HG02798 (cell line): ENCODE results near the gene SLC12A8.

Experiments used
- ATAC-seq: cut with Tn5 transposase; IDR thresholded peaks from one replicate; pipeline ENCODE4 v1.9.1; 2021; ENCODE audit warnings: mild to moderate bottlenecking; ENCODE audit not compliant: unreplicated experiment, poor library complexity

The SLC12A8 gene, protein sequence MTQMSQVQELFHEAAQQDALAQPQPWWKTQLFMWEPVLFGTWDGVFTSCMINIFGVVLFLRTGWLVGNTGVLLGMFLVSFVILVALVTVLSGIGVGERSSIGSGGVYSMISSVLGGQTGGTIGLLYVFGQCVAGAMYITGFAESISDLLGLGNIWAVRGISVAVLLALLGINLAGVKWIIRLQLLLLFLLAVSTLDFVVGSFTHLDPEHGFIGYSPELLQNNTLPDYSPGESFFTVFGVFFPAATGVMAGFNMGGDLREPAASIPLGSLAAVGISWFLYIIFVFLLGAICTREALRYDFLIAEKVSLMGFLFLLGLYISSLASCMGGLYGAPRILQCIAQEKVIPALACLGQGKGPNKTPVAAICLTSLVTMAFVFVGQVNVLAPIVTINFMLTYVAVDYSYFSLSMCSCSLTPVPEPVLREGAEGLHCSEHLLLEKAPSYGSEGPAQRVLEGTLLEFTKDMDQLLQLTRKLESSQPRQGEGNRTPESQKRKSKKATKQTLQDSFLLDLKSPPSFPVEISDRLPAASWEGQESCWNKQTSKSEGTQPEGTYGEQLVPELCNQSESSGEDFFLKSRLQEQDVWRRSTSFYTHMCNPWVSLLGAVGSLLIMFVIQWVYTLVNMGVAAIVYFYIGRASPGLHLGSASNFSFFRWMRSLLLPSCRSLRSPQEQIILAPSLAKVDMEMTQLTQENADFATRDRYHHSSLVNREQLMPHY

DNA sequence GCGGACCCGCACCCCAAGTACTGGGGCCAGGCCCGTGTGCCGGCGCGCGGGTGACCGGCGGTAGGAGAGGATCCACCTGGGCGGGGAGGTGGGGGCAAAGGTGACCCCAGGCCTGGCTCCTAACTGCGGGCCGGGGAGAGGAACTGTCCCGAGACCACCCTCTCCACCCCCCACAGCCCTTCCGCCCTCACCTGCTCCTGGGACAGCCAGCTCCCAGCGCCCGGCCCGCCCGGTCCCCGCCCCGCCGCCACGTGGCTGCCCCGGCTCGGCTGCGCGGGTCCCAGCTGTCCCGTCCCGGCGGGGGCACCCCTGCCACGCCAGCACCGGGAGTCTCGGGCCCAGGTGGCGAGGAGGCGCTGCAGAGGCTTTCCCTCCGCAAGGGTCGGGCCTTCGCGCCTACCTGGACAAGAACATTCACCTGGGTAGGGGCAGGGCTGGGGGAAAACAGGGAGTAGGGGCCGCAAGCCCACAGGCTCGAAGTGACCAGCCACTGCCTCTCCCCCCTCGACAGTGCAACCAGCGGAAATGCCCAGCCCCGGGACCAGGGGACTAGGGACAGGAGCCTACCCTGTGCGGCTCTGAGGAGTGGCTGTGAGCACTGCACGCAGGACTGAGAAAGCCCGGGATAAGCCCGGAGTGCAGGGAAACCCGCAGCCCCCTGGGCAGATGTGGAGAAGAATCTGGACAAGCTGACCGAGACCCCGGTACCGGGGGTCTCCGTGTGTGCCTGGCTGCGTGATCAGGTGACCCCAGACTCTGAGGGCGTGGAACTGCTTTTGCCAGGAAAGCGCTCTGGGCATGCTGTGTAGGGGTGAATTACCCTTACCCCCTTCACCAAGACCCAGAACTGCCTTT, at the start of gene SLC12A8:
SLC12A8 (minus strand) TSS at position 240 of the 855 bp plus-strand sequence. CDS start 1,399 bp downstream, outside the sequence.
- ATAC-seq = no peak

DNA sequence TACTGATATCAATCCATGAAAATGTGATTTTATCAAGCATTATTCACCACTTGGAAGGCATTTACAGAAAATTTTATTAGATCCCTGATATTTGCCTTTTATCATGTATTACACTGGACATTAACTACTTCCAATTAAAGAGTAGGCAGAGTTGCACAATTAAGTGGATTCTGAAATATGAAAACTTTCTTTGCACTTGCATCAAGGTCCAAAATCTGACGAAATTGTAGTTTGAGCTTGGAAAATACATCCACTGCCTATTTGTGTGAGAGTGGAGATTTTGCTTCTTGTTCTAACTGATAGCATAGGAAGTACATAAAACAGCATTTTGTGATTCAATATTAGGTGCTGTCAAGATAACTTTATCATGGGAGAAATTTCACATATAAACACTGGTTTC, 49.6 kb upstream of the SLC12A8 start:
- no peak for ATAC-seq

DNA sequence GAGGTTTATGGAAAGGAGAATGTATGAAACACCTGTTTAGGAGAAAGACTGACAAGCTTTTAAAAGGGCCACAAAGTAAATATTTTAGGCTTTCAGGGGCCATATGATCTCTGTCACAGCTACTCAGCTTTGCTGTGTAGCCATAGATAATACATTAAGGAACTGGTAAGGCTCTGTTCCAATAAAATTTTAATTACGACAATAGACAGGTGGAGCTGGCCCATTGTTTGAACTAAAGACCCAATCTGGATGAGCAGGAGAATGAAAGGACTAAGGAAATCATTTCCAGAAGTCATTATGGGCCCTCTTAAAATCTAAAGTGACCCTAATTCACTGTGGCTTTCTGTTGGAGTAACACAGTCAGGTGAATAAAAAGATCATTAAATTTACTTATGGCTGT, 48.5 kb upstream of the SLC12A8 start:
- ATAC-seq = no peak

DNA sequence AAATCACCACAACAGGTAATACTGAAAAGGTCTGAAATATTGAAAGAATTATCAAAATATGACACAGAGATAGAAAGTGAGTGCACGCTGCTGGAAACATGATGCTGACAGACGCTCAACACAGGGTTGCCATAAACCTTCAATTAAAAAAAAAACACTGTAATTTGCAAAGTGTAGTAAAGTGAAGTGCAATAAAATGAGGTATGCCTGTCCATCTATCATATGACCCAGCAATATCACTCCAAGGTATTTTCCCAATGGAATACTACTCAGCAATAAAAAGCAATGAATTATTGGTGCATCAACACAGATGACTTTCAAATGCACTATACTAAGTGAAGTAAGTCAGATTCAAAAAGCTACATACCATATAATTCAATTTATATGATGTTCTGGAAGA, 47.6 kb upstream of the SLC12A8 start:
- ATAC-seq = no peak

DNA sequence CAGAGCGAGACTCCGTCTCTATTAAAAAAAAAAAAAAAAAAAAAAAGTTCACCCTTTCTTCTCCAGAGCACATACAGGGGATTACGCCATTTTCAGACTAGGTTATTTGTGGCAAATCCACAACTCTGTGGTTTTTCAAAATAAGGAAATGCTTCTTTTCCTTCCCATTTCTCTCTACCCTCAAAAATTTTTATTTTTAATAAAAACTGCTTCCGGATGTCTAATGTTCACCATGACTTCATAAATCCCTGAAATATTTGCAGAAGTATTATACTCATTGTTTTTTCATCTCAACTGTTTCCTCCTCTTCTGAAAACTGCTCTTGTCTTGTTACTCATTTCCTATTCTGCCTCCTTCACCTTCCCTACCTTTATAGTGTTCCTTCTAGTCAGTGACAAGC, 45.0 kb upstream of the SLC12A8 start:
- ATAC-seq = no peak

DNA sequence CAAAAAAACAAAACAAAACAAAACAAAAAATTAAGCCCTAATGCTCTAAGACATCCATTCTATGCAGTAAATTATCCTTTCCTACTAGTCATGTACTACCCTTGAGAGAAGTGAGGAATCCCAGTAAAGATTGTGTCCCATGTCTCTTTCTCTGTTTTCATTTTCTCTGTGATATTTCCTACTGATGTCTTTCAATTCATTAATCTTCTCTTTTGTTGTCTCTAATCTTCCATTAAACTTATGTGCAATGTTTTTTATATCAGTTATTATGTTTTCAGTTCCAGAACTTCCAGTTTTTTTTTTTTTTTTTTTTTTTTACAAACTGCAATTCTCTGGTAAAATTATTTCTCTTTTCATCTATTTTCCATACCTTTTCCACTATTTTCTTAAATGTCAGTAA, 44.1 kb upstream of the SLC12A8 start:
- no peak for ATAC-seq

DNA sequence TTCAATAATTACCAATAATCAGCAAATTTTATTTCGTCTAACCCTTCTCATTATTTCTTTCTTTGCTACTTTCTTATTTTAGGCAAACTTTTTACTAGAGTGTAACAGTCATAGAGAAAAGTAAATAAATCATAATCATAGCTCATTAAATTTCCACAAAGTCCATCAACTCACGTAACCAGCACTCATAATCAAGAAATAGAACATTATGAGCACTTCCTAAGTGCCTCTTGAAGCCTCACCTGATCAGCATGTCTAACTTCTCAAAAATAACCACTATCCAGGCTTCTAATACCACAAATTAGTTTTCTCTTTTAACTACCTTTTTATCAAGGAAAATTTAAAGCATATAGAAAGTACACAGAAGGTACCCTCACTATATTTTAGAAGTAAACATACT, 38.4 kb upstream of the SLC12A8 start:
- no peak for ATAC-seq

DNA sequence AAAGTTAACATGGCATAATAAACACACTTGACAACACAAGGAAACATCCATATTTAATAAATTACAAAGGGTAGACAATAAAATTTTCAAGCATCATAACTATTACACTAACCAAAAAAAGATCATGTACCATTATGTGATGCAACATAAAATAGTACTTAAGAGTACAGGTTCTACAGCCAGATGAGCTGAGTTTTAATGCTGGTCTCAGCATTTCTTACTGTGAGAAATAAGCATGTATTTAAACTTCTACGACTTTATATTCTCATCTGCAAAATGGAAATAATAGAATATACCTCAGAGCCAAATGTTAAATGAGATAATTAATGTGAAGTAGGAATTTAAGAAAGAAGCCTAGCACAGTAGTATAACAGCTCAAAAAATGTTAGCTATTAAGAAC, 33.7 kb upstream of the SLC12A8 start:
- no peak for ATAC-seq

DNA sequence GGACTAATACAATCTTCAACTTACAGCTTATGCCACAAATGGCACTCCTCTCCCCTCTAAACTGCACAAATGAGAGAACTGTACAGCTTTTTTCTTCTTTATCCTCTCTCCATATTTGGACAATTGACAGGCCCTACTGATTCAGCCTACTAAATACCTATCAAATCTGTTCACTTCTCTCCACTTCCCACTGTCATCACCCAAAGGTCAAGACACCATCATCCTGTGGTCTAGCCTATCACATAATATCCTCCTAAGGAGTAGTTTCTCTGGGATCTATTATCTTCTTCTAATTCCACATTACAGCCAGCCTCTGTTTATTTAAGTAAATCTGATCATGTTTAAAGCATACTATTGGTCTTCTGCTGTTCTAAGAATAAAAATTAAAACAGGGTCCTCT, 33.0 kb upstream of the SLC12A8 start:
- no peak for ATAC-seq

DNA sequence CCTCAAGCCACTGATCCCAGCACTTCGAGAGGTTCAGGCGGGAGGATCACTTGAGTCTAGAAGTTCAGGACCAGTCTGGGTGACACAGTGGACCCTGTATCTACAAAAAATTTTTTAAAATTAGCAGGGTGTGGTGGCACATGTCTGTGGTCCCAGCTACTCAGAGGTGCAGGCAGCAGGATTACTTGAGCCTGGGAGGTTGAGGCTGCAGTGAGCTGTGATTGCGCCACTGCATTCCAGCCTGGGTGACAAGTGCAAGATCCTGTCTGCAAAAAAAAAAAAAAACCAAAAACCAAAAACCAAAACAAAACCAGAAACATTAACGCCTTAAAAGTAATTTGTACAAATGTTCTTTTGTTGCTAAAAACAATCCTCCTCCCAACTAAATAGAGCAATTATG, 27.9 kb upstream of the SLC12A8 start:
- ATAC-seq = no peak

DNA sequence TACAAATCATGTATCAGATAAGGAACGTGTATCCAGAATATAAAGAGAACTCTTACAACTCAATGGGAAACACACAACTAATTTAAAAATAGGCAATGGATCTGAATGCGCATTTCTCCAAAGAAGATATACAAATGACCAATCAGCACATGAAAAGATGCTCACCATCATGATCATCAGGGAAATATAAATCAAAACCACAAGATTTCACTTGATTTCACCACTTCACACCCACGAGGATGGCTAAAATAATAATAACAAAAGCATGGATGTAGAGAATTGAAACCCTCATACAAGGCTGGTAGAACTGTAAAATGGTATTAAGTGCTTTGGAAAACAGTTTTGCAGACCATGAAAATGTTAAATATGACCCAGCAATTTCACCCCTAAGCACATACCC, 26.7 kb upstream of the SLC12A8 start:
- ATAC-seq = no peak

DNA sequence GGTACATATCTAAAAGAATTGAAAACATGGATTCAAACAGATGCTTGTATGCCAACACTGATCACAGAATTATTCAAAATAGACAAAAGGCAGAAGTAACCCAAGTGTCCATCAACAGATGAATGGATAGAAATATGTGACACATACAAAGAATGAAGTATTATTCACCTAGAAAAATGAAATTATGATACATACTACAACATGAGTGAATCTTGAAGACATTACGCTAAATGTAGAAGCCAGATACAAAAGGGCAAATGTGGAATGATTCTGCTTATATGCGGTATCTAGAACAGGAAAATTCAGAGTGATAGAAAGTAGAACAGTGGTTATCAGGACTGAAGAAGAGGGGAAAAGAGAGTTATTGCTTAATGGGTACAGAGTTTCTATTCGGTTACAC, 26.2 kb upstream of the SLC12A8 start:
- ATAC-seq = no peak

DNA sequence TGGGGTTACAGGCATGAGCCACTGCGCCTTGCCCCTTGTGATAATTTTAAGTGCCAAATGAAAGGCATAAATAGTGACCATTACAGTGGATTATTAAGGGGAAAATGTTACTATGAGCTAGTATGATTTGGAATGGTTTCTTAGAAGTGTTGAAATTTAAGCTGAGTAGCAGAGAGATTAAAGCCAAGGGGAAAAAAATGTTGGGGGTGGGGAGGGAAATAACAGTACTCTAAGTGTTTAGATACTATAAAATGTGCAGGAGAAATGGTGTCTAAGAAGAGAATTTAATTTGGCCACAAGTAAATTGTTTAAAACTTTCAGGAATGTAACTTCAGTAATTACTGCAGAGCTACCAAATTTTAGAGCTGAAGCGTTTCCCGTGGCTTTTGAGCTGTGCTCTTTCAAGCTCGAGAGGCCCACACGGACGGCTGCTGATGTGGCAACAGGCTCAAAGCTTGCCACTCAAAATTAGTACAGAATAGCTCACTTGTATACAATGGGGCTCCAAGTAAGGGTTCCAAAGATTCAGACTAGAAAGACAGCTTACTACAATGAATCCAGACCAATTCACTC, 23.9 kb upstream of the SLC12A8 start:
- no peak for ATAC-seq

DNA sequence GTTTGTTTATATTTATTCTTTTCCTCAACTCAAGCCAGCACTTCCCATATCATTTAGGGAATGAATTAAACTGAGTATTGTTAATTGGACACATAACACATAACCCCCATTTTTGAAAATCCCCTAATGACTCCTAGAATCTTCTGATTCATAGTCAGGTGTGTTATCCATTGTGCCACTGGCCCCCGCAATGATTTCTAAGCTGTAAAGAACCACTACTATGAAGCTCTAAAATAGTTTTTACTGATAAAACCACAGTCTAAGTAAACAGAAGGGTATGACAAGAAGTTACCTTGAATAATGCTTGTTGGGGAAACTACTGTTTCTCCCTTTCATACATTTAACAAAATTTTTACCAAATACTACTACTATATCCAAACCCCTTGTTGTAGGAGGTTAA, 22.3 kb upstream of the SLC12A8 start:
- ATAC-seq = no peak

DNA sequence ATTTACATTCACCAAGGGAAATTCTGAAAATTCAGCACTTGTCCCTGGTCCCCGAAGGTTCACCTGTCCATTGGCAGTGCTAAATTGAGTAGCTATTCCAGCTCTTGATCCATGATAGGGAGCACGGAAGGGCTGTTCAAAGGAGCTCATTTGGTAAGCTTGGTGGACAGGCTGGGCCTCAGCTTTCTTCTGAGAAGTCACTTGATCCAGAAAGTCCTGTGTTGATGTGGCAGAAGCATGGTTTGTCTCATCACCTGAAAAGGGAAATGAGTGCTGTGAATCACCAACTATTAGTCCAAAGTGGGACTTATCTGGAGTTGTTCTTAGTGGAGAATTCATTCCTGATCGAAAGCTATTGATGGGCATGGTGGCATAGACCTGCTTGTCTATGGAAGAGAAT, 19.9 kb upstream of the SLC12A8 start:
- no peak for ATAC-seq

DNA sequence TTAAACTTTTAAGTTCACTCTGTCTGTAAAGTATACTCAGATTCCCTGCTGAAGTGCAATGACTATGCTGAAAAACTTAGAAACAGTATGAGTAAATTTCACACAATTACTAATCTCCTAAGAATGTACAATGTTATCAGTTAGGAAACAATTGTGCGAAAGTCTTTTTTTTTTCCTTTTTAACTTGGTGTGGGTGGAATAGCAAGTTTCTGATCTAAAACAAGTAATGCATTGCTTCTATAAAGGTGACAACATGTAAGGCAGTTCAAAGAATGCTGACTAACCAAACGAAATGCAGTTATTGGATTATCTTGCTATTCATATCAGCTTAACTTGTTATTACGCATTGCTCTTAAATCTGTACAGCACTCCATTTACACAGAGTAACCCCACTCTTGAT, 19.3 kb upstream of the SLC12A8 start:
- ATAC-seq = no peak

DNA sequence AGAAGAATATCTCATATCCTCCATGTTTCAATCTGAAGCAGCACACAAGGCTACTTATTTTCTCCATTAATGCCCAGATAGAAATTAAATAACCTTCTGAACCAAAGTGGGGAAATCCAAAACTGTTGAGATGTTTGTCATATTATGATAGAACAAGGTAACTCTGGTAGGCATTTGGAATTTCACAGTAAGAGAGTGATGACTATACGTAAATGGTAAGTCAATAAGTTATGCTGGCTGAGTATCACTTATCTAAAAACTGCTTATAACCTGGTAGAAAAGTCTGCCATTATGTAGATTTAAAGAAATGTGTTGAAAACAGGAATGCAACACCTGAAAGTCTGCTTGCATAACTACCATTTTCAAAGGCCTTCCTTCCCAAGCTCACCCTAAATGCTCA, 17.2 kb upstream of the SLC12A8 start:
- ATAC-seq = no peak

DNA sequence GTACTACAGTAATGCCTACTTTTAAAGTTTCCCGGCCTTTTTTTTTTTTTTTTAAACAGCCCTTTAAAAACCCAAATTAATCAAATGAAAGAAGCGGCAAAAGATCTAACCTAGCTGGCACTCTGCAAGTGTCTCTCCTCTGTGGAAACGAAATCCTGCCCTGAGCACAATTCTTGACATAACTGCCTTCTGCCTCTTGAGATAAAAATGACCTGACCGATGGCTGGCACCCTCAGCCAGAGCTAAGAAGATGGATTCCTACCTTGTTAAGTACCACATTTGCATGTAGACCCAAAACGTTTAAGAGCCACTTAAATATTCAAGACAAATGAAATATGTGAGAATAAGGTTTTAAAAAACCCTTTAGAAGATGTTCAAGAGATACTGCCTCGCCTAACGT, 16.6 kb upstream of the SLC12A8 start:
- ATAC-seq = no peak

DNA sequence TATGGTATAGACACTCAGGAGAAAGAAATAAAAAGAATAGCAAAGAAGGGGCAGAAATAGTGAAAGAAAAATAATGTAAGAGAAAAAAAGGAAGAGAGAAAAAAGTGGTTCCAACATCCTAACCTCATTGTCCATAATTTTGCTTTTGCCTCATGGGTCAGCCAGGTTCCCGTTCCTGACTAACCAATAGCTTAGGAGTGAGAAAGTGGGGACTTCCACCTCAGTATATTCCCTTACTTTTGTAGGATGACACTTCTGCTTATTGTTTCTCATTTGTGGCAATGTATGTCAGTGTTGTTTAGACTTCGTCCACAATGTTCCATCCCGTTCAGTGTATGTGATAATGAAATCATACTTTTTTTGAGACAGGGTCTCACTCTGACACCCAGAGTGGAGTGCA, 9.3 kb upstream of the SLC12A8 start:
- no peak for ATAC-seq

DNA sequence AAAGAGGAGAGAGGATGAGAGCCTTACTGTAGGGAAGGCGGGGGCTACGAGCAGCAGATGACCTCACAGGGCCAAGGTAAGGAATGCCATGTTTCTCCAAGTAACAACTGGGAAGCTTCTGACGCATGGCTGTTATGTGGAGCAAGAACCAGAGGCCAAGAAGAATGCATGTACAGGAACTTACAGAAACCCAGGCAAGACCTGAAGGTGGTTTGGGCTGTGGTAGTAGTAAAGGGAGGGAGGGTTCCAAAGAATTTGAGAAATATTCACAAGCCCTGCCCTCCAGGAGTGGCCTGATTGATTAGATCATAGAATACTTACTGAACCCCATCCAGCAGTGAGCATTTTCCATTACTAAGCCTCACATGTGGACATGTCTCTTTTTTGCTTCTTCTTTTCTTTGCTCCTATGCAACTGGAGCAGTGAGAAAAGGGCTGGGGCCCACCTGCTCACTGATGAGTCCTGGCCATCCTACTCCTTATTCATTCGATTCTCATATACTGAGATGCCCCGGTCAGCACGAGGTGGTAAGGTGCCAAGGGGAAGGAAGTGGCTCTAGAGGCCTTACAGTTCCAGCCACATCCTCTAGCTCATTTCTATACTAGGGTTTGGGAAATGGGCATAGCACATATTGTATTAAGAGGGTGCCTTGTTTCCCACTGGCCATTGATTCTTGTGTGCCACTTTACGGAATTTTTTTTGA, 8.3 kb upstream of the SLC12A8 start:
- no peak for ATAC-seq
